HT-29 (cell line): ENCODE measurements around the gene SH3BP2. TPM values are rescaled to one million over a fixed set of nuclear protein-coding genes. Genes with fewer than 3 reads are reported as not detected.

Source experiments
- DNase-seq: peaks from one replicate; pipeline ENCODE4 v3.0.0-alpha.2; 2015; ENCODE audit warnings: low spot score
- total RNA-seq: library from RNA; depleted of rRNA; stranded (reverse); fragments of >200 nt; shearing (Covaris generic); gene quantifications from 2 replicates; pipeline ENCODE4 v1.2.3, GENCODE V29; 2014

SH3BP2 gene
- total RNA-seq, 1 experiment from 2014 or later, result 166 TPM

GRCh38 chr4:2790583-2791517 is 2.0 kb upstream of the SH3BP2 start:
- no peak for DNase-seq

GRCh38 chr4:2791518-2792395 is 1.1 kb upstream of the SH3BP2 start:
- no peak for DNase-seq

- DNase-seq, result no peak
Observed at GRCh38 chr4:2792396-2792710, 532 bp upstream of the SH3BP2 start.

- peak; percentile 63 for DNase-seq
Observed at GRCh38 chr4:2793586-2794485, 951 bp downstream of the SH3BP2 start.

- DNase-seq, result peak; percentile 51
Observed at GRCh38 chr4:2794486-2795299, 1.8 kb downstream of the SH3BP2 start.

GRCh38 chr4:2795300-2795892 is 2.5 kb downstream of the SH3BP2 start:
- peak; percentile 41 for DNase-seq

GRCh38 chr4:2795893-2796848 is 3.3 kb downstream of the SH3BP2 start:
- DNase-seq, result peak; percentile 89

GRCh38 chr4:2796849-2797544 is 4.1 kb downstream of the SH3BP2 start:
- no peak for DNase-seq

- DNase-seq, result peak; percentile 75
Observed at GRCh38 chr4:2797545-2798305, 4.8 kb downstream of the SH3BP2 start.

GRCh38 chr4:2798399-2799223 is 5.7 kb downstream of the SH3BP2 start:
- peak; percentile 84 for DNase-seq

- no peak for DNase-seq
Observed at GRCh38 chr4:2799224-2799911, 6.5 kb downstream of the SH3BP2 start.

- peak; percentile 71 for DNase-seq
Observed at GRCh38 chr4:2799971-2800690, 7.2 kb downstream of the SH3BP2 start.

- DNase-seq, result peak; percentile 68
Observed at GRCh38 chr4:2800691-2801596, 8.1 kb downstream of the SH3BP2 start.
